ENCODE data around the gene ITPR1. TPM values are rescaled to one million over a fixed set of nuclear protein-coding genes. Genes with fewer than 3 reads are reported as not detected.

The ITPR1 gene
- polyA plus RNA-seq, 1 of the 3 experiments (the other 2 are of a cell fraction): 5.9 TPM

DNA sequence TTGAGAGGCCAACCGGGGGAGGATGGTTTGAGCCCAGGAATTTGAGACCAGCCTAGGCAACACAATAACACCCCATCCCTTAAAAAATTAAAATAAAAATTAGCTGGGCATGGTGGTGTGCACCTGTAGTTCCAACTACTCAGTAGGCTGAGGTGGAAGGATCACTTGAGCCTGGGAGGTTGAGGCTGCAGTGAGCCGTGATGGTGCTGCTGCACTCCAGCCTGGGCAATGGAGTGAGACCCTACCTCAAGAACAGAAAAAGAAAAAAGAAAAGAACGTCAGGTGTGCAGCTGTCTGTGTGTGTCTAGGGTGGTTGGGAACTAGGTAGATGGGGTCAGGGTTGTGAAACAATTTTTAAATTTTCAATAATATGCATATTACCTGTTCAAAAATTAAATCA is 389.9 kb downstream of the ITPR1 start:
- no peak overlapping the region for H3K9ac ChIP-seq
- H3K9me2 ChIP-seq: no peaks in the 10 kb centered on the region
- POLR2A ChIA-PET: no interaction called here
- H3K9me3 ChIP-seq: no peaks in the 10 kb centered on the region
- H3K27ac ChIP-seq (ENCODE audit: low read depth in 2 of 2, low read length in 1 of 2): no peak overlapping the region
- no peaks in the 10 kb centered on the region for H3K79me2 ChIP-seq (ENCODE audit: insufficient read depth)
- no peak overlapping the region for H2AFZ ChIP-seq (ENCODE audit: low read depth)
- H3F3A ChIP-seq (replicated peaks; ENCODE audit: insufficient read depth): no peaks in the 10 kb centered on the region
- CTCF ChIA-PET: no interaction called here
- no peaks in the 10 kb centered on the region for H4K20me1 ChIP-seq (ENCODE audit: insufficient read depth)
- 76% methylated on average over 3 of the region's 3 CpGs for WGBS (ENCODE audit: low lambda C conversion rate)
- no peak for TF ChIP-seq EP300 (IDR thresholded peaks at IDR 0.05; ENCODE audit: borderline replicate concordance in 1 of 2, low read depth in 1 of 2, low read length in 1 of 2)
- TF ChIP-seq ELF1 (IDR thresholded peaks at IDR 0.05): no peak
- TF ChIP-seq NRF1 (IDR thresholded peaks at IDR 0.05; ENCODE audit: low read depth, low read length): no peak
- no peak for TF ChIP-seq MAX (IDR thresholded peaks at IDR 0.05; ENCODE audit: low read depth)
- no peak for TF ChIP-seq RAD21 (IDR thresholded peaks at IDR 0.05; ENCODE audit: low read length)
- no peak for TF ChIP-seq GABPA (IDR thresholded peaks at IDR 0.05; ENCODE audit: low read depth)
- TF ChIP-seq MXI1 (IDR thresholded peaks at IDR 0.05; ENCODE audit: low read depth, low read length): no peak
- no peak for TF ChIP-seq CTCF (IDR thresholded peaks at IDR 0.05)
- no peak for TF ChIP-seq FOSL2 (IDR thresholded peaks at IDR 0.05; ENCODE audit: borderline replicate concordance, low read depth)
- TF ChIP-seq POLR2AphosphoS5 (IDR thresholded peaks at IDR 0.05; ENCODE audit: low read depth, low read length): no peak
- TF ChIP-seq SMC3 (IDR thresholded peaks at IDR 0.05; ENCODE audit: low read depth, low read length): no peak
- TF ChIP-seq RFX5 (IDR thresholded peaks at IDR 0.05; ENCODE audit: low read length): no peak
- no peak for TF ChIP-seq YY1 (IDR thresholded peaks at IDR 0.05; ENCODE audit: low read depth)
- TF ChIP-seq TCF12 (IDR thresholded peaks at IDR 0.05): no peak
- TF ChIP-seq JUND (IDR thresholded peaks at IDR 0.05): no peak
- no peak for TF ChIP-seq NFIC (IDR thresholded peaks at IDR 0.05; ENCODE audit: borderline replicate concordance)
- no peak for TF ChIP-seq ZBTB33 (IDR thresholded peaks at IDR 0.05; ENCODE audit: borderline replicate concordance, low read depth)
- no peak for TF ChIP-seq TEAD4 (IDR thresholded peaks at IDR 0.05; ENCODE audit: borderline replicate concordance, insufficient read depth)
- TF ChIP-seq REST (IDR thresholded peaks at IDR 0.05; ENCODE audit: low read depth, low read length): no peak
- TF ChIP-seq CHD2 (IDR thresholded peaks at IDR 0.05; ENCODE audit: low read length, partially characterized antibody): no peak
- H3K4me1 ChIP-seq (ENCODE audit: control insufficient read depth in 1 of 2, insufficient read depth in 2 of 2, low read depth in 1 of 2, low read length in 1 of 2): no peaks in the 10 kb centered on the region
- no peaks in the 10 kb centered on the region for H3K27me3 ChIP-seq (ENCODE audit: insufficient read depth)
- H3K36me3 ChIP-seq (replicated peaks in 1 of 2; ENCODE audit: control insufficient read depth in 1 of 2, insufficient read depth in 2 of 2, low read length in 1 of 2): no peaks in the 10 kb centered on the region
- no peak for DNase-seq
- H3K4me3 ChIP-seq (ENCODE audit: low read depth in 2 of 2, low read length in 1 of 2): no peak overlapping the region
- H3K4me2 ChIP-seq: no peak overlapping the region

Data from SK-N-SH (cell line).